DND-41 (cell line): ENCODE results near the gene FAM174C.

ENCODE experiments used
- ATAC-seq: fragments of 200-7000 bp; cut with Tn5 transposase; 3 replicates; pipeline ENCODE4 v1.9.1; 2021; ENCODE audit warnings: low read depth; ENCODE audit not compliant: insufficient read depth
- DNase-seq: peaks from one replicate; pipeline ENCODE4 v3.0.0-alpha.2; 2020
- H2AFZ ChIP-seq: 2 replicates; pipeline ENCODE4 v1.6.0; 2012; ENCODE audit warnings: low read depth, low read length
- H3K27ac ChIP-seq: 2 replicates; pipeline ENCODE4 v1.5.1; 2012; ENCODE audit warnings: low read length, inconsistent platforms
- H3K27me3 ChIP-seq: fragments of 200-600 bp; sonication (generic); 2 replicates; pipeline ENCODE4 v1.6.0; 2012; ENCODE audit warnings: low read length, mild to moderate bottlenecking, inconsistent platforms; ENCODE audit not compliant: insufficient read depth, poor library complexity
- H3K36me3 ChIP-seq: 2 replicates; pipeline ENCODE4 v1.5.1; 2012; ENCODE audit warnings: low read length, inconsistent platforms; ENCODE audit not compliant: insufficient read depth
- H3K4me1 ChIP-seq: 2 replicates; pipeline ENCODE4 v1.5.1; 2012; ENCODE audit warnings: mild to moderate bottlenecking, low read length; ENCODE audit not compliant: insufficient read depth
- H3K4me2 ChIP-seq: 2 replicates; pipeline ENCODE4 v1.6.0; 2012; ENCODE audit warnings: mild to moderate bottlenecking, moderate library complexity, low read length, inconsistent platforms; ENCODE audit not compliant: insufficient read depth
- H3K4me3 ChIP-seq, 2 experiments: fragments of 200-600 bp in 1 of 2; shearing (Covaris generic) in 1 of 2; 2 replicates each; pipeline ENCODE4 v1.5.1; 2012 to 2016; ENCODE audit warnings: inconsistent platforms in 2 of 2, low read length in 2 of 2, mild to moderate bottlenecking in 2 of 2, low read depth in 1 of 2, moderate library complexity in 1 of 2
- H3K79me2 ChIP-seq: 2 replicates; pipeline ENCODE4 v1.6.0; 2012; ENCODE audit warnings: low read length, inconsistent platforms; ENCODE audit not compliant: insufficient read depth
- H3K9ac ChIP-seq: 2 replicates; pipeline ENCODE4 v1.6.0; 2012; ENCODE audit warnings: low read depth, mild to moderate bottlenecking, inconsistent platforms, low read length, moderate library complexity
- H3K9me3 ChIP-seq: 2 replicates; pipeline ENCODE4 v1.5.1; 2012; ENCODE audit warnings: low read length, moderate library complexity, mild to moderate bottlenecking, inconsistent platforms; ENCODE audit not compliant: insufficient read depth, severe bottlenecking
- H4K20me1 ChIP-seq: 2 replicates; pipeline ENCODE4 v1.6.0; 2012; ENCODE audit warnings: low read length; ENCODE audit not compliant: insufficient read depth
- EZH2 ChIP-seq: IDR thresholded peaks from 3 replicates; pipeline ENCODE4 v1.6.1; 2012; ENCODE audit warnings: borderline replicate concordance, low read depth, mild to moderate bottlenecking, moderate library complexity, low read length, inconsistent platforms; ENCODE audit not compliant: severe bottlenecking
- TF ChIP-seq, protein P1 (sequence below): IDR thresholded peaks from 2 replicates; pipeline ENCODE4 v1.5.1; 2012; ENCODE audit warnings: borderline replicate concordance, low read length, moderate library complexity, mild to moderate bottlenecking; ENCODE audit not compliant: poor library complexity, severe bottlenecking; ENCODE audit errors: extremely low read depth

Gene FAM174C

GRCh38 chr19:1227304-1228054 lies 47.9 kb upstream of the FAM174C start:
- H3K9ac ChIP-seq = no peak overlapping the region
- no peak overlapping the region for H3K27ac ChIP-seq
- no peaks in the 10 kb centered on the region for H3K27me3 ChIP-seq
- H3K4me3 ChIP-seq = no peak overlapping the region
- H4K20me1 ChIP-seq = peaks cover 17% of the 10 kb centered on the region
- H2AFZ ChIP-seq = no peak overlapping the region
- DNase-seq (no peak), ATAC-seq (no peak)
- H3K4me2 ChIP-seq = no peak overlapping the region
- H3K4me1 ChIP-seq = no peaks in the 10 kb centered on the region
- peaks cover 50% of the 10 kb centered on the region for H3K36me3 ChIP-seq
- TF ChIP-seq EZH2 = no peak
- TF ChIP-seq, protein P1, sequence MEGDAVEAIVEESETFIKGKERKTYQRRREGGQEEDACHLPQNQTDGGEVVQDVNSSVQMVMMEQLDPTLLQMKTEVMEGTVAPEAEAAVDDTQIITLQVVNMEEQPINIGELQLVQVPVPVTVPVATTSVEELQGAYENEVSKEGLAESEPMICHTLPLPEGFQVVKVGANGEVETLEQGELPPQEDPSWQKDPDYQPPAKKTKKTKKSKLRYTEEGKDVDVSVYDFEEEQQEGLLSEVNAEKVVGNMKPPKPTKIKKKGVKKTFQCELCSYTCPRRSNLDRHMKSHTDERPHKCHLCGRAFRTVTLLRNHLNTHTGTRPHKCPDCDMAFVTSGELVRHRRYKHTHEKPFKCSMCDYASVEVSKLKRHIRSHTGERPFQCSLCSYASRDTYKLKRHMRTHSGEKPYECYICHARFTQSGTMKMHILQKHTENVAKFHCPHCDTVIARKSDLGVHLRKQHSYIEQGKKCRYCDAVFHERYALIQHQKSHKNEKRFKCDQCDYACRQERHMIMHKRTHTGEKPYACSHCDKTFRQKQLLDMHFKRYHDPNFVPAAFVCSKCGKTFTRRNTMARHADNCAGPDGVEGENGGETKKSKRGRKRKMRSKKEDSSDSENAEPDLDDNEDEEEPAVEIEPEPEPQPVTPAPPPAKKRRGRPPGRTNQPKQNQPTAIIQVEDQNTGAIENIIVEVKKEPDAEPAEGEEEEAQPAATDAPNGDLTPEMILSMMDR = no peak
- no peaks in the 10 kb centered on the region for H3K79me2 ChIP-seq
- no peaks in the 10 kb centered on the region for H3K9me3 ChIP-seq

- no peak overlapping the region for H3K27ac ChIP-seq
These were observed 47.0 kb upstream of the FAM174C start for GRCh38 chr19:1228161-1228957.

DNA sequence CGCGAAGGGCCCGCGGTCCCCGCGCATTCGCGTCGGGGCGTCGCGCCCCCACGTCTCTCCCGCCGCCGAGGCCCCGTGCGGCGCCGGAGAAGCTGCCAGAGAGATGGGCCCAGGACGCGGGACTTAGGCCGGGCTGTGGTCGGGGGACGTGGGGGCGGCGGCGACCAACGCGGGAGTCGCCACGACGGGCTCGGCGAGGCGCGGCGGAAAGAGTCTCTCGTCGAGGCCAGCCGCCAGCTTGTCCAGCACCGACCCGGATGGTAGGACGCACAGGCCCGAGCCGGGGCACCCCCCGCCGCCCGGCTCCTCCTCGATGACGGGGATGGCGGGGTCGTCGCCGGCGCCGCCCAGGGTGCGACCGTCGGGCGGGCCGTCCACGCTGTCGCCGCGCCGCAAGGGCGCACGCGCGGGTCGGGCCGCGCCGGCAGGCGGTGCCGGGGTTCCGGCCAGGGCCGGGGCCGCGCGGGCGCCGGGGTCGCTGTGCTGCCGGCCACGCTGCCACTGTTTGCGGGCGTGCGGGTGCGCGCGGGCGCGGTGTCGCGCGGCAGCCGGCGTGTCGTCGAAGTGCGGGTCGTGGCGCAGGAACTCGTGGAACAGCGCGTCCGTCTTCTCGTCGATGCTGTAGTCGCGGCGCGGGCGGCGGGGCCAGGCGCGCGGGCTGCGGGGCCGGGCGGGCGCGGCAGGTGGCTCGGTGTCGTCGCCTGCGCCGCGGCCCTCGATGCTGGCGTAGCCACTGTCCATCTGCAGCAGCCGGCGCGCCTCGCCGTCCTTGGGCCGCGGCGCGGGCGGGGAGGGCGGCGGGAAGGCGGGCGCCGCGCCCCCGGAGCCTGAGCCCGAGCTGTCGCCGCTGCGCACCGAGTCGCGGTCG lies 46.0 kb upstream of the FAM174C start:
- H3K4me2 ChIP-seq = no peak overlapping the region
- H2AFZ ChIP-seq = no peak overlapping the region
- H3K4me3 ChIP-seq = no peak overlapping the region
- H3K27me3 ChIP-seq = no peaks in the 10 kb centered on the region
- H3K79me2 ChIP-seq = no peaks in the 10 kb centered on the region
- no peaks in the 10 kb centered on the region for H3K9me3 ChIP-seq
- no peaks in the 10 kb centered on the region for H3K4me1 ChIP-seq
- peaks cover 14% of the 10 kb centered on the region for H4K20me1 ChIP-seq
- H3K36me3 ChIP-seq = peaks cover 33% of the 10 kb centered on the region
- ATAC-seq = no peak
- DNase-seq = no peak
- H3K9ac ChIP-seq = no peak overlapping the region
- no peak for TF ChIP-seq EZH2
- TF ChIP-seq, protein P1 = no peak
- H3K27ac ChIP-seq = no peak overlapping the region

More at GRCh38 chr19:1228161-1228957, 47.0 kb upstream of the FAM174C start:
- no peak for TF ChIP-seq EZH2
- TF ChIP-seq, protein P1 = no peak
- Histone ChIP-seq H3K4me1 (no peaks in the 10 kb centered on the region), H3K9ac (no peak overlapping the region), H4K20me1 (peaks cover 17% of the 10 kb centered on the region), H3K9me3 (no peaks in the 10 kb centered on the region), H3K4me2 (no peak overlapping the region), H3K79me2 (no peaks in the 10 kb centered on the region), H3K36me3 (peaks cover 41% of the 10 kb centered on the region), H2AFZ (no peak overlapping the region), H3K27me3 (no peaks in the 10 kb centered on the region), H3K4me3 (no peak overlapping the region)
- DNase-seq (no peak), ATAC-seq (no peak)
